Measurements from ENCODE around the gene RFX8.
"Not testable (repeated sequence)": the region's sequence is repeated elsewhere in the genome, so short reads cannot be mapped to it uniquely, and the experiment has no call there.

The RFX8 gene

GRCh38 chr2:101486258-101486701 lies 11.4 kb upstream of the RFX8 start:
- DNase-seq (ENCODE audit: low spot score) = no peak

- DNase-seq (ENCODE audit: low spot score) = no peak
Observed at GRCh38 chr2:101485856-101486255, 10.9 kb upstream of the RFX8 start.

- no peak for DNase-seq (ENCODE audit: low spot score)
Observed at GRCh38 chr2:101480764-101481163, 5.9 kb upstream of the RFX8 start.

GRCh38 chr2:101479810-101480209 lies 4.9 kb upstream of the RFX8 start:
- no peak for DNase-seq (ENCODE audit: low spot score)

GRCh38 chr2:101479328-101479727 lies 4.4 kb upstream of the RFX8 start:
- DNase-seq (ENCODE audit: low spot score) = no peak

GRCh38 chr2:101478181-101479001 lies 3.5 kb upstream of the RFX8 start:
- DNase-seq (ENCODE audit: low spot score) = no peak

- DNase-seq (ENCODE audit: low spot score) = no peak
Observed at GRCh38 chr2:101477556-101477955, 2.6 kb upstream of the RFX8 start.

- DNase-seq (ENCODE audit: low spot score) = no peak
Observed at GRCh38 chr2:101476605-101477208, 1.8 kb upstream of the RFX8 start.

GRCh38 chr2:101473911-101474701 lies 806 bp downstream of the RFX8 start:
- no peak for DNase-seq (ENCODE audit: low spot score)

- DNase-seq (ENCODE audit: low spot score) = no peak
Observed at GRCh38 chr2:101473591-101473910, 1.4 kb downstream of the RFX8 start.

GRCh38 chr2:101469863-101470262 lies 5.0 kb downstream of the RFX8 start:
- DNase-seq (ENCODE audit: low spot score) = no peak

GRCh38 chr2:101467306-101467705 lies 7.6 kb downstream of the RFX8 start:
- no peak for DNase-seq (ENCODE audit: low spot score)

- DNase-seq (ENCODE audit: low spot score) = no peak
Observed at GRCh38 chr2:101466426-101466825, 8.5 kb downstream of the RFX8 start.

GRCh38 chr2:101464841-101465240 lies 10.1 kb downstream of the RFX8 start:
- no peak for DNase-seq (ENCODE audit: low spot score)

GRCh38 chr2:101463911-101464641 lies 10.8 kb downstream of the RFX8 start:
- peak; percentile 80 for DNase-seq (ENCODE audit: low spot score)

GRCh38 chr2:101463421-101463820 lies 11.5 kb downstream of the RFX8 start:
- DNase-seq (ENCODE audit: low spot score) = no peak

- DNase-seq (ENCODE audit: low spot score) = no peak
Observed at GRCh38 chr2:101461381-101461780, 13.5 kb downstream of the RFX8 start.

- DNase-seq (ENCODE audit: low spot score) = not testable (repeated sequence)
Observed at GRCh38 chr2:101454408-101454807, 20.5 kb downstream of the RFX8 start.

GRCh38 chr2:101450965-101451364 lies 23.9 kb downstream of the RFX8 start:
- DNase-seq (ENCODE audit: low spot score) = no peak

- no peak for DNase-seq (ENCODE audit: low spot score)
Observed at GRCh38 chr2:101446869-101447268, 28.0 kb downstream of the RFX8 start.

GRCh38 chr2:101442667-101443061 lies 32.2 kb downstream of the RFX8 start:
- no peak for DNase-seq (ENCODE audit: low spot score)

GRCh38 chr2:101442042-101442666 lies 32.8 kb downstream of the RFX8 start:
- DNase-seq (ENCODE audit: low spot score) = no peak

Measured in COLO829 (cell line).